Measurements from ENCODE around the gene TBCD.

Gene TBCD

DNA sequence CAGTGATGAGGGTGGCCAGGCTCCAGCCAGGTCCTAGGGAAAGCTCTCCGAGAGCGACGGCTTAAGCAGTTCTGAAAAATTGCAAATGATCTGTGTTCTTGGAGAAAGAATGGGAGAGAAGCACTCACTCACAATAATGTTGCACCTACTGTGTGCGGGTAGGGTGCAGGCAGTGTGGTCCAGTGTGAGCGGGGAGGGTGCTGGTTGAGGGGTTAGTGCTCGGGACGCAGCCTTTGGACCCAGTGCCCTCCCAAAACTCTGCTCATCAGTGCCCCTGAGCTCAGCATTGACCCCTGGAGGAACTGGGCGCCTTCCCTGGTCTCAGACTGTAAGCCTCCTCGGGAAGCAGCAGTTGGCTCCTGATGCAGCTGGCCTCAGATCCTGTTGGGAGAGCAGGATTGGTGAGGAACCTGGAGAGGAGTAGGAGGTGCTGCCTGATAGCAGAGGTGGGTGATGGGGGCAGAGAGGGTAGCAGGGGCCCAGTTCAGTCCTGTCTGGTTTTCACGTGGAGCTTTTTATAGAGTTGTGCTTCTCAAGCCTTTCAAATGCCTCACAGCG is 111.6 kb downstream of the TBCD start:
- 79 to 81% methylated on average over 11 of the region's 11 CpGs for WGBS, 2 experiments
- Histone ChIP-seq H3K4me3 (ENCODE audit: insufficient read depth, low read depth, low read length) (no peak overlapping the region), H3K9me3 (ENCODE audit: control insufficient read depth, low read length) (no peaks in the 10 kb centered on the region), H3K27ac (ENCODE audit: insufficient read depth, low read depth, low read length, poor library complexity, severe bottlenecking) (no peak overlapping the region), H3K27me3 (ENCODE audit: control insufficient read depth, insufficient read depth, low read length, poor library complexity, severe bottlenecking) (no peaks in the 10 kb centered on the region), H3K4me1 (ENCODE audit: control insufficient read depth, insufficient read depth, low read length) (peaks cover 45% of the 10 kb centered on the region), H3K36me3 (ENCODE audit: control insufficient read depth, insufficient read depth, low read length) (no peaks in the 10 kb centered on the region)

- Histone ChIP-seq H3K36me3 (ENCODE audit: control insufficient read depth, insufficient read depth, low read length) (no peaks in the 10 kb centered on the region), H3K27ac (ENCODE audit: insufficient read depth, low read depth, low read length, poor library complexity, severe bottlenecking) (no peak overlapping the region), H3K4me3 (ENCODE audit: insufficient read depth, low read depth, low read length) (no peak overlapping the region), H3K27me3 (ENCODE audit: control insufficient read depth, insufficient read depth, low read length, poor library complexity, severe bottlenecking) (no peaks in the 10 kb centered on the region), H3K9me3 (ENCODE audit: control insufficient read depth, low read length) (no peaks in the 10 kb centered on the region), H3K4me1 (ENCODE audit: control insufficient read depth, insufficient read depth, low read length) (peaks cover 41% of the 10 kb centered on the region)
- WGBS, 2 experiments, result 89% methylated on average over 18 of the region's 18 CpGs
These were observed 112.3 kb downstream of the TBCD start for GRCh38 chr17:82863941-82864712.

DNA sequence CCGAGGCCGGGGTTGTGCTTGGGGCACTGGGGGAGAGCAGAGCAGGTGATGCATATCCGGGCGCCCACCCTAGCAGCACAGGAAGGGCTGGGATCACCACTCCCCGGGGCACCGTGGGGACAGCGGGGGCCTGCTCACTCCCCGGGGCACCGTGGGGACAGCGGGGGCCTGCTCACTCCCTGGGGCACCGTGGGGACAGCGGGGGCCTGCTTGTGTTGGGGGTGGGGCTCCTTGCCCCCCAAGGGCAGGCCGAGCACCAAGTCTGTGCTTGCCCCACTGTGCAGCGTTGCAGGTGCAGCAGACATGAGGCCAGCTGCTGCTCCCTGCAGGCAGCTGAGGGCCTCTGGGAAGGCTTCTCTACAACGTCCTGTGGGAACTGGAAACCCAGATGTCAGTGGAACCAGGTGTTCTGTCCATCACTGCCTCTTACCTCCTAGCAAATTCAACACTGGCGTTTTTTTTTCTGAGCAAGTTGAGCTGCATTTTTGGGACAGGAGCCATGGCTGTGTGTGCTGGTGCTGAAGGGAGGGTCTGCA is 112.9 kb downstream of the TBCD start:
- no peak overlapping the region for H3K4me3 ChIP-seq (ENCODE audit: insufficient read depth, low read depth, low read length)
- H3K27ac ChIP-seq (ENCODE audit: insufficient read depth, low read depth, low read length, poor library complexity, severe bottlenecking), result no peak overlapping the region
- H3K27me3 ChIP-seq (ENCODE audit: control insufficient read depth, insufficient read depth, low read length, poor library complexity, severe bottlenecking), result no peaks in the 10 kb centered on the region
- H3K9me3 ChIP-seq (ENCODE audit: control insufficient read depth, low read length), result no peaks in the 10 kb centered on the region
- no peaks in the 10 kb centered on the region for H3K36me3 ChIP-seq (ENCODE audit: control insufficient read depth, insufficient read depth, low read length)
- peaks cover 39% of the 10 kb centered on the region for H3K4me1 ChIP-seq (ENCODE audit: control insufficient read depth, insufficient read depth, low read length)
- 93 to 94% methylated on average over 16 of the region's 16 CpGs for WGBS, 2 experiments

GRCh38 chr17:82865274-82865673 is 113.4 kb downstream of the TBCD start:
- no peak overlapping the region for H3K27ac ChIP-seq (ENCODE audit: insufficient read depth, low read depth, low read length, poor library complexity, severe bottlenecking)

DNA sequence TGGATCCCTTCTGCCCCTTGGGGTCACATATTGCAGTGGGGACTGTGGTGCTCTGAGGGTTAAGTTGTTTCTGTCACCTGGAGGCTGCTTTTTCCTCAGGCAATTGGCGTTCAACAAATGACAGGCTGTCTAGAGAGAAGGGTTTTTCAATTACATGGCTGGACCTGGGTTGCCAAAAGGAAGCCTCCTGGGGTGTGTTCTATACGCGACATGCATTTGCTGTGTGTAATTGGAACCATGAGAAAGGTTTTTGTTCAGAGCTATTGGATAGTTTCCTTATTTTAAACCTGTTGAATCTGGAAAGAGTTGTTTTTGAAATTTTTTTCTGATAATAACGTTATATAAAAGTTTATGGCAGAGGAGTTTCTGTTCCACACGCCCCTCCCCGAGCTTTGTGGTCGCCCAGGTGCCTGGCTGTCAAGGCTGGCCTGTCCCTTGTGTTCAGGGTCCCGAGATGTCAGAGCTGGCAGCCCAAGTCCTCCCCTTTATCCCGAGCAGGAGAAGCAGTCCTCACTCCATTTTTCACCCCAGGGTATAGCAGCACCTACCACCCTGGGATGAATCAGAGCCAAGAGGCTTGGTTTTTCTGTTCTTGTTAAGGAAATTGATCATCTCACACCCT is 114.0 kb downstream of the TBCD start:
- Histone ChIP-seq H3K9me3 (ENCODE audit: control insufficient read depth, low read length) (no peaks in the 10 kb centered on the region), H3K4me3 (ENCODE audit: insufficient read depth, low read depth, low read length) (no peak overlapping the region), H3K36me3 (ENCODE audit: control insufficient read depth, insufficient read depth, low read length) (peaks cover 4% of the 10 kb centered on the region), H3K27ac (ENCODE audit: insufficient read depth, low read depth, low read length, poor library complexity, severe bottlenecking) (no peak overlapping the region), H3K4me1 (ENCODE audit: control insufficient read depth, insufficient read depth, low read length) (peaks cover 33% of the 10 kb centered on the region), H3K27me3 (ENCODE audit: control insufficient read depth, insufficient read depth, low read length, poor library complexity, severe bottlenecking) (no peaks in the 10 kb centered on the region)
- 82 to 83% methylated on average over 9 of the region's 9 CpGs for WGBS, 2 experiments

More at GRCh38 chr17:82865274-82865673, 113.4 kb downstream of the TBCD start:
- Histone ChIP-seq H3K27me3 (ENCODE audit: control insufficient read depth, insufficient read depth, low read length, poor library complexity, severe bottlenecking) (no peaks in the 10 kb centered on the region), H3K9me3 (ENCODE audit: control insufficient read depth, low read length) (no peaks in the 10 kb centered on the region), H3K36me3 (ENCODE audit: control insufficient read depth, insufficient read depth, low read length) (peaks cover under 1% of the 10 kb centered on the region), H3K4me1 (ENCODE audit: control insufficient read depth, insufficient read depth, low read length) (peaks cover 34% of the 10 kb centered on the region), H3K4me3 (ENCODE audit: insufficient read depth, low read depth, low read length) (no peak overlapping the region)
- WGBS, 2 experiments, result 94 to 97% methylated on average over 23 of the region's 23 CpGs

- H3K27me3 ChIP-seq (ENCODE audit: control insufficient read depth, insufficient read depth, low read length, poor library complexity, severe bottlenecking), result no peaks in the 10 kb centered on the region
- no peaks in the 10 kb centered on the region for H3K9me3 ChIP-seq (ENCODE audit: control insufficient read depth, low read length)
- no peak overlapping the region for H3K4me3 ChIP-seq (ENCODE audit: insufficient read depth, low read depth, low read length)
- 88 to 89% methylated on average over 11 of the region's 11 CpGs for WGBS, 2 experiments
- H3K36me3 ChIP-seq (ENCODE audit: control insufficient read depth, insufficient read depth, low read length), result peaks cover 4% of the 10 kb centered on the region
- no peak overlapping the region for H3K27ac ChIP-seq (ENCODE audit: insufficient read depth, low read depth, low read length, poor library complexity, severe bottlenecking)
- H3K4me1 ChIP-seq (ENCODE audit: control insufficient read depth, insufficient read depth, low read length), result peaks cover 33% of the 10 kb centered on the region
These were observed 114.8 kb downstream of the TBCD start for GRCh38 chr17:82866590-82867191.

- H3K4me3 ChIP-seq (ENCODE audit: insufficient read depth, low read depth, low read length), result no peak overlapping the region
- WGBS, 2 experiments, result 94 to 95% methylated on average over 18 of the region's 18 CpGs
- no peak overlapping the region for H3K27ac ChIP-seq (ENCODE audit: insufficient read depth, low read depth, low read length, poor library complexity, severe bottlenecking)
- H3K36me3 ChIP-seq (ENCODE audit: control insufficient read depth, insufficient read depth, low read length), result peaks cover 4% of the 10 kb centered on the region
- peaks cover 27% of the 10 kb centered on the region for H3K4me1 ChIP-seq (ENCODE audit: control insufficient read depth, insufficient read depth, low read length)
- H3K9me3 ChIP-seq (ENCODE audit: control insufficient read depth, low read length), result no peaks in the 10 kb centered on the region
- H3K27me3 ChIP-seq (ENCODE audit: control insufficient read depth, insufficient read depth, low read length, poor library complexity, severe bottlenecking), result no peaks in the 10 kb centered on the region
These were observed 116.0 kb downstream of the TBCD start for GRCh38 chr17:82867763-82868325.

DNA sequence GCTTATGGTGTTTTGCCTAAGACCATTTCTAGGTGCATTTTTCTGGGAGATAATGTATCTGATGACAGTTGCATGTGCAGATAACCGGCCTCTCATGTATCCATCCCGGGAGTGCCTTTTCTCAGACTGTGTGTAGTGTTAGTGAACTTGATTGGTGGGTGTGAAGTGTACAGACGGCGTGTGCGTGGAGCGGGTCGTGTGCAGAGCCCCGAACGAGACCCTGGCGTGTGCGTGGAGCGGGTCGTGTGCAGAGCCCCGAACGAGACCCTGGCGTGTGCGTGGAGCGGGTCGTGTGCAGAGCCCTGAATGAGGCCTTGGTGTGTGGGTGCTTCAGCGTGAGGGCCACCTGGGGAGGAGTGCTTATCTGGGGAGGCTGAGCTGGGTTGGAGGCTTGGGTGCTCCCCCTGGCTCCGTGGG is 116.9 kb downstream of the TBCD start:
- peaks cover 4% of the 10 kb centered on the region for H3K36me3 ChIP-seq (ENCODE audit: control insufficient read depth, insufficient read depth, low read length)
- 90% methylated on average over 21 of the region's 21 CpGs for WGBS, 2 experiments
- no peaks in the 10 kb centered on the region for H3K9me3 ChIP-seq (ENCODE audit: control insufficient read depth, low read length)
- H3K4me1 ChIP-seq (ENCODE audit: control insufficient read depth, insufficient read depth, low read length), result peaks cover 18% of the 10 kb centered on the region
- no peaks in the 10 kb centered on the region for H3K27me3 ChIP-seq (ENCODE audit: control insufficient read depth, insufficient read depth, low read length, poor library complexity, severe bottlenecking)
- H3K4me3 ChIP-seq (ENCODE audit: insufficient read depth, low read depth, low read length), result no peak overlapping the region
- no peak overlapping the region for H3K27ac ChIP-seq (ENCODE audit: insufficient read depth, low read depth, low read length, poor library complexity, severe bottlenecking)

GRCh38 chr17:82869536-82869935 is 117.7 kb downstream of the TBCD start:
- no peaks in the 10 kb centered on the region for H3K27me3 ChIP-seq (ENCODE audit: control insufficient read depth, insufficient read depth, low read length, poor library complexity, severe bottlenecking)
- H3K36me3 ChIP-seq (ENCODE audit: control insufficient read depth, insufficient read depth, low read length), result peaks cover 4% of the 10 kb centered on the region
- no peak overlapping the region for H3K27ac ChIP-seq (ENCODE audit: insufficient read depth, low read depth, low read length, poor library complexity, severe bottlenecking)
- no peak overlapping the region for H3K4me3 ChIP-seq (ENCODE audit: insufficient read depth, low read depth, low read length)
- peaks cover 12% of the 10 kb centered on the region for H3K4me1 ChIP-seq (ENCODE audit: control insufficient read depth, insufficient read depth, low read length)
- no peaks in the 10 kb centered on the region for H3K9me3 ChIP-seq (ENCODE audit: control insufficient read depth, low read length)
- 85 to 91% methylated on average over 10 to 11 of the region's 11 CpGs for WGBS, 2 experiments
